ENCODE data around the gene MEFV. TPM values are rescaled to one million over a fixed set of nuclear protein-coding genes. Genes with fewer than 3 reads are reported as not detected.

The MEFV gene
- total RNA-seq, 1 experiment from 2014 or later: not detected

DNA sequence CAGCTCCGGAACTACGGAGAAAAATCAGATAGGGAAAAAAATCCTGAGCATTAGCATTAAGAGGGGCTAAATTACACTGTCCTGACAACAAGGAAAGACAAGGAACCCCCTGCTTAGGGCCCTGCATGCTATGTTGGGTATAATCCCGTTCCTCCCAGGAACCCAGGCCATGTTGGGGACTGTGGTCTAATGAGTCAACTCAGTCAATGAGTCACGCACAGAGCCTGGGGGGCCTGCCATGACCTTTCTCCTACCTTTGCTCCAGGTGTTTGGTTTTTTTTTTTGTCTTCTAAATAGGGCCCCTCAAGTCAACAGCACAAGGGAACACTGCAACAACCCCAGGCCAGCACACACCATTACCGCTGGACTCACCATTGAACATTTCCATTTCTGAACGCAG lies 12.6 kb downstream of the MEFV start:
- Histone ChIP-seq H3K4me2 (ENCODE audit: low read depth, low read length, poor library complexity, severe bottlenecking) (no peak overlapping the region), H3K27me3 (ENCODE audit: low read length) (no peaks in the 10 kb centered on the region), H3K4me1 (ENCODE audit: low read length) (no peaks in the 10 kb centered on the region), H3K9me3 (ENCODE audit: low read length) (no peaks in the 10 kb centered on the region), H3K36me3 (ENCODE audit: insufficient read depth, low read length) (no peaks in the 10 kb centered on the region), H3K9me2 (replicated peaks; ENCODE audit: insufficient read depth, low read length) (no peaks in the 10 kb centered on the region), H3K4me3 (ENCODE audit: low read length) (no peak overlapping the region), H3K79me2 (ENCODE audit: low read length) (no peaks in the 10 kb centered on the region), H4K20me1 (ENCODE audit: insufficient read depth, low read depth, low read length) (no peaks in the 10 kb centered on the region), H3K27ac (ENCODE audit: low read length) (no peak overlapping the region), H2AFZ (ENCODE audit: low read length) (no peak overlapping the region), H3K9ac (ENCODE audit: low read length) (no peak overlapping the region)
- no peak for DNase-seq

DNA sequence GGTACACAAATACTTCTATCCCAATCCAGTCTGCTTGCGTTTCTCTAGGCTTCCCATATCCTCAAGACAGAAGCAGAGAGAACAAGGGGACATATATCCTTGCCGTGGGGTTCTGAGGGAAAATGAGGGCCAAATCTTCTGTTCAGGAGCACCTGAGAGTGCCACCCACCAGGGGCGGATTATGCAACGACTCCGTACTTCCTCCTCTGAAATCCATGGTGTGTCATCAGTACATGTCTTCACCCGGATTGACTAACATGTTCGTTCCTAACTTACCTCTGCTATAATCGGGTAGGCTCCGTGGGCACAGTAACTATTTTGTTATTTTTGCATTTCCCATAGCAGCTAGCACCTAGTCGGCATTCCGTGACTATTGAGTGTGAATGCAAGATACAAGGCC lies 13.7 kb downstream of the MEFV start:
- no peaks in the 10 kb centered on the region for H3K79me2 ChIP-seq (ENCODE audit: low read length)
- no peaks in the 10 kb centered on the region for H3K9me2 ChIP-seq (replicated peaks; ENCODE audit: insufficient read depth, low read length)
- no peaks in the 10 kb centered on the region for H4K20me1 ChIP-seq (ENCODE audit: insufficient read depth, low read depth, low read length)
- H3K9me3 ChIP-seq (ENCODE audit: low read length): no peaks in the 10 kb centered on the region
- no peak overlapping the region for H3K27ac ChIP-seq (ENCODE audit: low read length)
- H3K4me1 ChIP-seq (ENCODE audit: low read length): no peaks in the 10 kb centered on the region
- H3K36me3 ChIP-seq (ENCODE audit: insufficient read depth, low read length): no peaks in the 10 kb centered on the region
- no peak overlapping the region for H3K4me3 ChIP-seq (ENCODE audit: low read length)
- H3K27me3 ChIP-seq (ENCODE audit: low read length): no peaks in the 10 kb centered on the region
- DNase-seq: no peak
- H3K9ac ChIP-seq (ENCODE audit: low read length): no peak overlapping the region
- no peak overlapping the region for H3K4me2 ChIP-seq (ENCODE audit: low read depth, low read length, poor library complexity, severe bottlenecking)
- H2AFZ ChIP-seq (ENCODE audit: low read length): no peak overlapping the region

DNA sequence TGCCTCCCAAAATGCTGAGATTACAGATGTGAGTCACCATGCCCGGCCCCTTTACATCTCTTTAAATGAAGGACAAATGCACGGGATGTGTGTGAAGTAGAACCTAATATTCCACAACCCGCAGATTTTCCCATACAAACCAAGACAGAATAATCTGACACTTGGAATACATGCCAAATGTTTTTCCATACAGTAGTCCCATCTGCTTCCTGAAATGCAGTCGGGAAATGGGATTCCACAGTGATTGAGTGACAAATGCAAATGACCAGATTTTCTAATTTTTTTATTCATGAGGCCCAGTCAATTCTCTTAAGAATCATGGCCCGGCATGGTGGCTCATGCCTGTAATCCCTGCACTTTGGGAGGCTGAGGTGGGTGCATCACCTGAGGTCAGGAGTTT lies 14.7 kb downstream of the MEFV start:
- H4K20me1 ChIP-seq (ENCODE audit: insufficient read depth, low read depth, low read length): no peaks in the 10 kb centered on the region
- H3K9ac ChIP-seq (ENCODE audit: low read length): no peak overlapping the region
- DNase-seq: no peak
- no peak overlapping the region for H3K4me3 ChIP-seq (ENCODE audit: low read length)
- H3K9me3 ChIP-seq (ENCODE audit: low read length): no peaks in the 10 kb centered on the region
- no peaks in the 10 kb centered on the region for H3K9me2 ChIP-seq (replicated peaks; ENCODE audit: insufficient read depth, low read length)
- no peaks in the 10 kb centered on the region for H3K27me3 ChIP-seq (ENCODE audit: low read length)
- no peak overlapping the region for H3K4me2 ChIP-seq (ENCODE audit: low read depth, low read length, poor library complexity, severe bottlenecking)
- no peaks in the 10 kb centered on the region for H3K36me3 ChIP-seq (ENCODE audit: insufficient read depth, low read length)
- H2AFZ ChIP-seq (ENCODE audit: low read length): no peak overlapping the region
- no peak overlapping the region for H3K27ac ChIP-seq (ENCODE audit: low read length)
- H3K79me2 ChIP-seq (ENCODE audit: low read length): no peaks in the 10 kb centered on the region
- H3K4me1 ChIP-seq (ENCODE audit: low read length): no peaks in the 10 kb centered on the region

DNA sequence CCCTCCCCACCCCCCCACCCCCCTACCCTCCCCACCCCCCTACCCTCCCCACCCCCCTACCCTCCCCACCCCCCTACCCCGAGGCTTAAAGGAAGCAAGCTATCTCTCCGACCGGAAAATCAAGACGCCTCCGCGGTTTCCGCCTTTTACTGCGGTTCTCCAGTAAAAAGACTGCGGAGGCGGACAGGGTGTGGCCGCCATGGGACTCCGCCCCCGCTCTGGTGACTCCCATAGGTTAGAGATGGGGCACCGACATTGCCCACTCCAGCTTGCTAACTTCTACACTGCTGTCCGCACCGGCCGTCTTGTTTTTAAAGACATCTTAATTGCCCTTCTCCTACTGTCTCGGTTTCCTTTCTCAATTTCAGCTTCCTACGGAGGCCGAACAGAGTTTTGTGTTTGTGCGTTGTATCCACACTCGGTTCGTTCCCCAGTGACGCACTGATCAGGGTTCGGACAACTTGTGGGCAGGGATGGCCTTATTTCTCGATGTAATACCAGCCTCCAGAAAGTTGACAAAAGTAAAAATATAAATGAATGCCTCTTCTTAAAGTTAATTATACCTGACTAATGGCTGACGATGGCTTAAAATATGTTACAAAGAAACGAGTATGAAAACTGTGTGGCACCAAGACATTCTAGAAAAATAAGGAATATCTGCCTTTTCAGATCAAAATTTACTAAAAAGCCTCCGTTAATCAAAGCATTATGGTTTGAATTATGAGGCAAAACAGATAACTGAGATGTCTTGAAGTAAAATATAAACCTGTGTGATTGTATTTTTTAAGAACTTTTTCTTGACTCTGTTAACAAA lies 20.4 kb downstream of the MEFV start:
- Histone ChIP-seq H3K36me3 (ENCODE audit: insufficient read depth, low read length) (peaks cover 29% of the 10 kb centered on the region), H3K9me3 (ENCODE audit: low read length) (peaks cover 3% of the 10 kb centered on the region; the same call in 1 of the 2 replicates), H3K27me3 (ENCODE audit: low read length) (no peaks in the 10 kb centered on the region), H3K4me1 (ENCODE audit: low read length) (peaks cover 11% of the 10 kb centered on the region), H3K79me2 (ENCODE audit: low read length) (peaks cover 16% of the 10 kb centered on the region), H3K4me3 (ENCODE audit: low read length) (no peak overlapping the region), H3K27ac (ENCODE audit: low read length) (no peak overlapping the region), H3K9ac (ENCODE audit: low read length) (no peak overlapping the region), H4K20me1 (ENCODE audit: insufficient read depth, low read depth, low read length) (no peaks in the 10 kb centered on the region), H3K9me2 (replicated peaks; ENCODE audit: insufficient read depth, low read length) (no peaks in the 10 kb centered on the region), H3K4me2 (ENCODE audit: low read depth, low read length, poor library complexity, severe bottlenecking) (no peak overlapping the region), H2AFZ (ENCODE audit: low read length) (no peak overlapping the region)
- DNase-seq: no peak

DNA sequence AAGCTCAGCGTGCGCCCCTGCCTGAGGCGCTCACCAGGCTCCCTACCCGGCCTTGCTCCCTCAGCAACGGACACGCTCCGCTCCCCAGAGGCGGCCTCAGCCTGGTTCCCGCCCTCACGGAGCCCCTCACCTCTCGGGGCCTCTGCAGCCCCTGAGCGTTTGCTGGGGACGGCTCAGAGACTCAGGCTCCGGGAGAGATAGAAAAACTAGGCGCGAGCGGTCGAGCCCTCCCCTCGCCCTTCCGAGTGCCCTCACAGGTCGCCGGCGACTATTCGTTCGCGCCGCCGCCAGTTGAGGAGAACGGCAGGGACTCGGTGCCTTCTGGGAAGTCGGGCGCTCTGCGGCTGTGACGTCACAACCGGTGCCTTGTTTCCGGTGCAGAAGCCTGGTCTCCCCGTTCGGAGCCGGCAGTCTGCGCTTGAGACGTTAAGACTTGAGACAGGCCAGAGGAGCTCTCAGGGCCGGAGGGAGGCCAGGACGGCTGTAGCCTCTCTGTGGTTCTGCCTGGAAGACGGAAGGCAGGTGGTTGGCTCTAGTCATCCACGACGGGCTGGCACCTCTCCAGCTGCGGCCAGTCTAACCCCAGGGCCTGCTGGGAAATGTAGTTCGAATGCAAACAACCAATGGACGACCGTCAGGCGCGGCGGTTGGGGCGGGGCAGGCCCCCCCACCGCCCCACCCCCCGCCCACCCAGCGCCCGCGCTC lies 21.4 kb downstream of the MEFV start, which contains the start of gene ZNF200:
ZNF200 (minus strand) TSS at position 302 of the 705 bp plus-strand sequence. CDS start 1,403 bp downstream, outside the sequence.
- Histone ChIP-seq H3K9me3 (ENCODE audit: low read length) (peaks cover 8% of the 10 kb centered on the region), H3K4me1 (ENCODE audit: low read length) (peaks cover 11% of the 10 kb centered on the region), H3K9ac (ENCODE audit: low read length) (peak within 1 kb of the TSS; percentile 90), H3K27ac (ENCODE audit: low read length) (peak within 1 kb of the TSS; percentile 38; the same call in 1 of the 2 replicates), H3K4me2 (ENCODE audit: low read depth, low read length, poor library complexity, severe bottlenecking) (peak within 1 kb of the TSS; percentile 99), H3K9me2 (replicated peaks; ENCODE audit: insufficient read depth, low read length) (no peaks in the 10 kb centered on the region), H3K36me3 (ENCODE audit: insufficient read depth, low read length) (peaks cover 39% of the 10 kb centered on the region), H4K20me1 (ENCODE audit: insufficient read depth, low read depth, low read length) (no peaks in the 10 kb centered on the region), H2AFZ (ENCODE audit: low read length) (peak within 1 kb of the TSS; percentile 95), H3K79me2 (ENCODE audit: low read length) (peaks cover 16% of the 10 kb centered on the region), H3K4me3 (ENCODE audit: low read length) (peak within 1 kb of the TSS; percentile 80), H3K27me3 (ENCODE audit: low read length) (no peaks in the 10 kb centered on the region)
- peak; percentile 97 for DNase-seq

DNA sequence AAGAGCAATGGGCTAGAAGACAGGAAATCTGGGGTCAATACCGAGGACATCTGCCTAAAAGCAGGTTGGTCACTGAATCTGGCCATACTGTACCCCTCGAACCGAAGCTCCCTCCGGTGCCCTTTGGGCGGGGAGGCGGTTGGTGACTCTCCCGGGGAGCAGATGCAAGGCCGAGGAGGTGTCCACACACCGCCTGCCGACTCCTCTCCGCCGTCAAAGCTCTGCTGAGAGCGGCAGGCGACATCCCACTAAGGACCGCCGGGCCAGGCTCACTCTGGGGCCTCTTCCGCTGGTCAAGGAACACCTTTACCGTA lies 21.9 kb downstream of the MEFV start:
- peaks cover 11% of the 10 kb centered on the region for H3K4me1 ChIP-seq (ENCODE audit: low read length)

DNA sequence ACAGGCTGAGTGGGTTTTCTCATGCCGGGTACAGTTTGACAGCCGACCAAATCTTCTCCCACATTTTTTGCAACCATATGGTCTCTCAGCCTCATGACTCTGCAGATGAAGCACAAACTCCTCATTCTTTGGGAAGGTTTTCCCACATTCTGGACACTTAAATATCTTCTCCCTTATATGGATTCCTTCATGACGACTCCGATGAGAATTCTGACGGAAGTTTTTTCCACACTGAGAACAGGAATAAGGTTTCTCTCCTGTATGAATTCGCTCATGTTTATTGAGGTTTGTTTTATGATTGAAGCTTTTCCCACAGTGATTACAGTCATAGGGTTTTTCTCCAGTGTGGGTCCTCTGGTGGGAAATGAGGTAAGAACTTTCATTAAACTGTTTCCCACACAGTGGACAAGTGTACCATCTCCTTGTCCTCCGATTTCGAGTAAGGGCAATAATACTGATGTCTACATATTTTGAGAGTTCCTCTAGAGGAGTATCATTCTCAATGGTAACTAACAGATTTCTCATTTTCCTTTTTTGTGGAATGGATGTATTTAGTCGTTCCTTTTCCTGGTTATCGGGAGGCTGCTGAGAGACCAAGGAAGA lies 32.4 kb downstream of the MEFV start:
- no peak overlapping the region for H3K4me2 ChIP-seq (ENCODE audit: low read depth, low read length, poor library complexity, severe bottlenecking)
- no peak overlapping the region for H3K9ac ChIP-seq (ENCODE audit: low read length)
- peaks cover 38% of the 10 kb centered on the region for H3K9me3 ChIP-seq (ENCODE audit: low read length)
- H2AFZ ChIP-seq (ENCODE audit: low read length): no peak overlapping the region
- peaks cover 58% of the 10 kb centered on the region for H3K36me3 ChIP-seq (ENCODE audit: insufficient read depth, low read length)
- no peaks in the 10 kb centered on the region for H3K79me2 ChIP-seq (ENCODE audit: low read length)
- H3K4me3 ChIP-seq (ENCODE audit: low read length): no peak overlapping the region
- H4K20me1 ChIP-seq (ENCODE audit: insufficient read depth, low read depth, low read length): no peaks in the 10 kb centered on the region
- no peak for DNase-seq
- H3K4me1 ChIP-seq (ENCODE audit: low read length): no peaks in the 10 kb centered on the region
- no peaks in the 10 kb centered on the region for H3K27me3 ChIP-seq (ENCODE audit: low read length)
- no peak overlapping the region for H3K27ac ChIP-seq (ENCODE audit: low read length)
- H3K9me2 ChIP-seq (replicated peaks; ENCODE audit: insufficient read depth, low read length): no peaks in the 10 kb centered on the region

More for the DNA sequence above, 21.9 kb downstream of the MEFV start:
- peak overlapping the region; percentile 80 for H3K4me3 ChIP-seq (ENCODE audit: low read length)
- H3K79me2 ChIP-seq (ENCODE audit: low read length): peaks cover 16% of the 10 kb centered on the region
- no peak for DNase-seq
- H3K36me3 ChIP-seq (ENCODE audit: insufficient read depth, low read length): peaks cover 43% of the 10 kb centered on the region
- peak overlapping the region; percentile 90 for H3K9ac ChIP-seq (ENCODE audit: low read length)
- H3K27ac ChIP-seq (ENCODE audit: low read length): peak overlapping the region; percentile 38; the same call in 1 of the 2 replicates
- no peaks in the 10 kb centered on the region for H3K27me3 ChIP-seq (ENCODE audit: low read length)
- H3K4me2 ChIP-seq (ENCODE audit: low read depth, low read length, poor library complexity, severe bottlenecking): peak overlapping the region; percentile 99
- H2AFZ ChIP-seq (ENCODE audit: low read length): peak overlapping the region; percentile 95
- H3K9me2 ChIP-seq (replicated peaks; ENCODE audit: insufficient read depth, low read length): no peaks in the 10 kb centered on the region
- no peaks in the 10 kb centered on the region for H4K20me1 ChIP-seq (ENCODE audit: insufficient read depth, low read depth, low read length)
- peaks cover 8% of the 10 kb centered on the region for H3K9me3 ChIP-seq (ENCODE audit: low read length)

DNA sequence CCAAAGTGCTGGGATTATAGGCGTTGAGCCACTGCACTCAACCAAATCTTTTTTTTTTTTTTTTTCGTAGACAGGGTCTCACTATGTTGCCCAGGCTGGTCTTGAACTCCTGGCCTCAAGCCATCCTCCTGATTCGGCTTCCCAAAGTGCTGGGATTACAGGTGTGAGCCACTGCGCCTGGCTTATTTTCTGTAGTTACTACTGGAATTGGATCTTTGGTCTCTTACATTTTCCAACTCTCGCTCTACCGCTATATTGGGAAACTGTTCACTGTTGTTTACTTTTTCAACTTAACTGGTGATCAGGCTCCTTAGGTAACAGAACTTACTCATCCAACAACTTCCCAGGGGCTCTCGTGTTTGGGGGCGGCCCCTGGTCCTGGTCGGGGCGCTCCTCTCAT lies 35.6 kb downstream of the MEFV start:
- Histone ChIP-seq H3K4me1 (ENCODE audit: low read length) (no peaks in the 10 kb centered on the region), H3K9me2 (replicated peaks; ENCODE audit: insufficient read depth, low read length) (no peaks in the 10 kb centered on the region), H3K4me2 (ENCODE audit: low read depth, low read length, poor library complexity, severe bottlenecking) (no peak overlapping the region), H3K36me3 (ENCODE audit: insufficient read depth, low read length) (peaks cover 31% of the 10 kb centered on the region), H3K79me2 (ENCODE audit: low read length) (no peaks in the 10 kb centered on the region), H3K9ac (ENCODE audit: low read length) (no peak overlapping the region), H3K9me3 (ENCODE audit: low read length) (peaks cover 31% of the 10 kb centered on the region), H3K27me3 (ENCODE audit: low read length) (no peaks in the 10 kb centered on the region), H4K20me1 (ENCODE audit: insufficient read depth, low read depth, low read length) (no peaks in the 10 kb centered on the region), H3K4me3 (ENCODE audit: low read length) (no peak overlapping the region), H2AFZ (ENCODE audit: low read length) (no peak overlapping the region), H3K27ac (ENCODE audit: low read length) (no peak overlapping the region)
- no peak for DNase-seq

Measured in Karpas-422 (cell line).